Duodenal mucosa (tissue), 2 donors: Measurements from ENCODE around the gene SH2D3C.

ENCODE experiments used
- H3K27ac ChIP-seq: one replicate; pipeline ENCODE4 v1.7.0; 2013; ENCODE audit warnings: low read depth, low read length
- H3K27me3 ChIP-seq, 2 donors: one replicate each; pipeline ENCODE4 v1.7.0; 2013; ENCODE audit warnings: low read length in 2 of 2, control low read depth in 1 of 2; ENCODE audit not compliant: insufficient read depth in 2 of 2, control insufficient read depth in 1 of 2
- H3K36me3 ChIP-seq, 2 donors: one replicate each; pipeline ENCODE4 v1.7.0; 2013; ENCODE audit warnings: low read length in 2 of 2, control low read depth in 1 of 2; ENCODE audit not compliant: insufficient read depth in 2 of 2, control insufficient read depth in 1 of 2
- H3K4me1 ChIP-seq, 2 donors: one replicate each; pipeline ENCODE4 v1.7.0; 2013; ENCODE audit warnings: low read length in 2 of 2, control low read depth in 1 of 2; ENCODE audit not compliant: insufficient read depth in 2 of 2, control insufficient read depth in 1 of 2
- H3K4me3 ChIP-seq, 2 donors: one replicate each; pipeline ENCODE4 v1.7.0; 2013; ENCODE audit warnings: low read length in 2 of 2, low read depth in 1 of 2
- H3K9ac ChIP-seq, 2 donors: one replicate each; pipeline ENCODE4 v1.7.0; 2013; ENCODE audit warnings: low read length in 2 of 2, low read depth in 1 of 2
- H3K9me3 ChIP-seq, 2 donors: one replicate each; pipeline ENCODE4 v1.7.0; 2013; ENCODE audit warnings: low read length in 2 of 2, control low read depth in 1 of 2; ENCODE audit not compliant: control insufficient read depth in 1 of 2

SH2D3C gene

DNA sequence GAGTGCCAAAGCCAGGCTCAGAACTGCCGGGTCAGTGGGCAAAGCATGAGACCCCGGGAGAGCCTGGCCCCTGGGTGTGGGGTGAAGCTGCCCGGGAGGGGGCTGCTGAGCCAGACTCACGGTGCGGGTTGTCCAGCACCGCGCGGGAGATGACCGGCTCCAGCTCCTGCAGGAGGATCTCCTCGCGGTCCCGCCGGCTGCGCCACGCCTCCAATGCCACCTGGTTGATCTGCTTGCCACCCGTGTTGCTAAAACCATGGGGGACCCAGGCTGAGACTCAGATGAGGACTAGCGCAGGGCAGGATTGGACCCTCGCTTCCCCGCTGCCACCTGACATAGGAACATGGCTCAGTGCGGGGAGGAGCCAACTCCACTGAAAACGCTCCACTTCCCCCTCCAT is 46.0 kb downstream of the SH2D3C start:
- peaks cover 7 to 18% of the 10 kb centered on the region in 2 donors for H3K4me1 ChIP-seq
- H3K27ac ChIP-seq: no peak overlapping the region
- peaks cover 0 to 8% of the 10 kb centered on the region in 2 donors for H3K36me3 ChIP-seq
- H3K27me3 ChIP-seq: no peaks in the 10 kb centered on the region
- no peak overlapping the region for H3K9ac ChIP-seq
- H3K4me3 ChIP-seq: no peak overlapping the region
- H3K9me3 ChIP-seq: no peaks in the 10 kb centered on the region

DNA sequence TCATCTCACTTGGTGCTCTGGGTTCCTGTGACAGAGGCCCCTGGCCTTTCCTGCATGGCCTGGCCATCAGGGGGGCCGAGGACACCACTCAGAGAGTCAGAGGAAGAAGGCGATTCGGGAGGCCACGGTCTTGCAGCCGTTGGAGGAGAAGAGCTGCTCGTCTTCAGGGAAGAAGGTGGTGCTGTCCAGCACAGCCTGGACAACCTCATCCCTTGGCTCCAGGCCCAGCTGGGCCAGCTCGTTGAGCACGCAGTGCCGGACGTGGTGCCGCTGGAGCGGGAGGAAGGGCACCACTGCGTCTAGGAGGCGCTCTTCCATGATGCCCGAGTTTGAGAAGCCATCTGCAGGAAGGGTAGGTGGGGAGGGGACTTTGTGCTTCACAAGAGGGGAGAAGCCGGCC is 46.5 kb downstream of the SH2D3C start:
- Histone ChIP-seq H3K27me3 (no peaks in the 10 kb centered on the region), H3K27ac (no peak overlapping the region), H3K36me3 (peaks cover 0 to 8% of the 10 kb centered on the region in 2 donors), H3K4me3 (no peak overlapping the region), H3K4me1 (peaks cover 7 to 18% of the 10 kb centered on the region in 2 donors), H3K9ac (no peak overlapping the region), H3K9me3 (no peaks in the 10 kb centered on the region)

DNA sequence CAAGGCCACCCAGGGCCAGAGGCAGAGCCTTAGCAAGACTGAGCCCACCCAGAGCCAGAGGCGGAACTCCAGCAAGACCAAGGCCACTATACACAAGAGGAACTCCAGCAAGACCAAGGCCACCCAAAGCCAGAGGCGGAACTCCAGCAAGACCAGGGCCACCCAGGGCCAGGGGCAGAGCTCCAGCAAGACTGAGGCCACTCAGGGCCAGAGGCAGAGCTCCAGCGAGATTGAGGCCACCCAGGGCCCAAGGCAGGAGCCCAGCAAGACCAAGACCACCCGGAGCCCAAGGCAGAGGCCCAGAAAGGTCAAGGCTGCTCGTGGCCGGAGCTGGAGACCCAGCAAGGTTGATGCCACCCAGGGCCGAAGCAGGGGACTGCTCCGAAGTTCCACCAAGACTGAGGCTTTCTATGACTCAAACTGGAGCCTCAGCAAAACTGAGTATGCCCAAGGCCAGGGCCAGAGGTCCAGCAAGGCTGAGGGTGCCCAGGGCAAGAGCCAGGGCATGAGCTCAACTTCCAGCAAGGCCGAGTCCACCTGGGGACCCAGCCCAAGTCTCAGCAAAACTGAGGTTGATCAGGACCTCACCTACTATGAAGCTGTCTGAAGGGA is 47.6 kb downstream of the SH2D3C start:
- Histone ChIP-seq H3K36me3 (peaks cover 0 to 8% of the 10 kb centered on the region in 2 donors), H3K4me3 (no peak overlapping the region), H3K27ac (no peak overlapping the region), H3K9ac (no peak overlapping the region), H3K9me3 (no peaks in the 10 kb centered on the region), H3K4me1 (peaks cover 7 to 17% of the 10 kb centered on the region in 2 donors), H3K27me3 (no peaks in the 10 kb centered on the region)

DNA sequence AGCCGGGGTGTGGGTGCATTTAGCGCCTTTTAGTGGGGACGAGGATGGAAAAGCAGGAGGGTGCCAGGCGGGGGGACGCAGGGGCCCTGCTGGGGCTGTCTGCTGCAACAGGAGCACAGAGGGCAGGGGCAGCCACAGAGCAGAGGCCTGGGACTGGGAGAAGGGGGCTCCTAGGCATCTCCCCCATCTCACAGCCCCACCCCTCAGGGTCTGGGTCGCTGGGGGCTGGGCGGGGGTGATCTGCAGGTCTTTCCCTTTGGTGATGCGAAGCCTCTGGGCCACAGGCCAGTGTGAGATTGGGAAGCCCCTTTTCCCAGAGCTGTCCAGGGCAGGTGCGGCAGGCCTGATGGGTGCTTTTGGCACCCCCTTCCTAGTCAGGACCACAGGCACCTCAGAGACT is 48.2 kb downstream of the SH2D3C start:
- H3K36me3 ChIP-seq: peaks cover 0 to 8% of the 10 kb centered on the region in 2 donors
- no peaks in the 10 kb centered on the region for H3K27me3 ChIP-seq
- H3K9me3 ChIP-seq: no peaks in the 10 kb centered on the region
- H3K27ac ChIP-seq: no peak overlapping the region
- H3K4me3 ChIP-seq: no peak overlapping the region
- H3K4me1 ChIP-seq: peaks cover 7 to 11% of the 10 kb centered on the region in 2 donors
- no peak overlapping the region for H3K9ac ChIP-seq

DNA sequence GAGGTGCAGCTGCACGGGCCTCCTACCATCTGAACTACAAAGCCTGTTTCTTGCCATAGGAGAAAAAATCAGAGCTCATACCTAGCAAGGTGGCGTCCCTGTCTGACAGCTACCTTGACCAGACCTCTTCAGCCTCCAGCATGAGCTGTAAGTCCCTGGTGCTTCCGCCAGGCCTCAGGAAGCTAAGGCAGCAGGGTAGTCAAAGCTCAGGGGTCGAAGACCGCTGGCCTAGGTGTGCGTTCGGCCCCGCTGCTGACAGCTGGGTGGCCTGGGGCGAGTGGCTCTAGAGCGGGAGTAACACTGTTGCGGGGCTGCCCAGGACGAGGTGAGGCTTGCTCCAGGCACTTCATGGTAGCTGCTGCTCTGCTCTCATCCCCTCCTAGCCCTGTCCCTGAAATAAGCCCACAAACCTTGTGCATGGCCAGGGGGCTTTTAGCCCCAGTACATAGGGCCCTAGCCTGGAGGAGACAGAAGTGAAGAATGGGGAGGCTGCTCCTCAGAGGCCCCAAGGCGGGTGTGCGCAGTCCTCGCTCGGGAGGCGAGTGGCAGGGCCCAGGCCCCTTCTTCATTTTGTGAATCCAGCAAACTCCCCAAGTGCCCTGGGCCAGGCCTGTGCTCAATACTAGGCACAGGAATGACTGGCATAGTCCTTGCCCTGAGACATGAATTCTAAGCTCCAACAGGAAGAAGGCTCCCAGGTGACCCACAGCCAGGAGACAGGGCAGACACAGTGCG is 48.8 kb downstream of the SH2D3C start:
- H3K9me3 ChIP-seq: no peaks in the 10 kb centered on the region
- no peak overlapping the region for H3K4me3 ChIP-seq
- no peak overlapping the region for H3K27ac ChIP-seq
- H3K4me1 ChIP-seq: peaks cover 7 to 11% of the 10 kb centered on the region in 2 donors
- H3K9ac ChIP-seq: no peak overlapping the region
- peaks cover 0 to 8% of the 10 kb centered on the region in 2 donors for H3K36me3 ChIP-seq
- no peaks in the 10 kb centered on the region for H3K27me3 ChIP-seq

DNA sequence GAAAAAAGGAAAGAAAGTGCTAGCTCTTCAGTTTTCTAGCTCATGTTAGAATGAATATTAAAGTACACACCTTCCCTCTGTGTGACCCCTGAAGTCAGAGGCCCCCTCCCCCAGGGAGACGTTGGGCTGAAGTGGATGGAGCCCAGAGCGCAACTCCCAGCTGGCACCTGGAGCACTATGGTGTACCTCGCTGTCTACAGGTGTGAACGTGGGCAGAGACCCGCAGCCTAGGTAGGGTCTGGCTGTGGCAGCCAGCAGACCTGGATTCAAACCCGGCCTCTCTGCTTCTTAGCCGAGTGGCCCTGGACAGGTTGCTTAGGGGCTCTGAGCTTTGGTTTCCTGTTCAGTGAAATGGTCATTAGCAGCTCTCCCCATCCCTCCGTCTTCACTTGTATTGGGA is 49.7 kb downstream of the SH2D3C start:
- Histone ChIP-seq H3K27me3 (no peaks in the 10 kb centered on the region), H3K4me1 (peaks cover 0 to 2% of the 10 kb centered on the region in 2 donors), H3K9ac (no peak overlapping the region), H3K36me3 (peaks cover 0 to 8% of the 10 kb centered on the region in 2 donors), H3K9me3 (no peaks in the 10 kb centered on the region), H3K27ac (no peak overlapping the region), H3K4me3 (no peak overlapping the region)

DNA sequence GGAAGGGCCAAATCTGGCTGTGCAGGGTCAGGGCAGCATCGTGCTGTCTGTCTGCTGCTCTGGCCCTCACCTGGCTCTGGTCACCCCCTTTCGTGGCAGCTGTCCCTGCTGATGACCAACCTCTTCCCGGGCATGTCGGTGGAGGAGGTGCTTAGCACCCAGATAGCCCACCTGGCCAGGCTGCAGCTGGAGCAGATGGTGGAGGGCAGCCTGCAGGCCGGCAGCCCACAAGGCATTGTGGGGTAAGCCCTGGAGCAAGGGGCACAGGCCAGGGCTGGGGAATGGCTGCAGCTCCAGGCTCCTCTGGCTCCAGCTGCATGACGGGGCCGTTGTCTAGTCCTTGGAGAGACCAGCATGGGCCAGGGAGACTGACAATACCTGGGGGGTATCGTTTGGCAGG is 51.6 kb downstream of the SH2D3C start:
- Histone ChIP-seq H3K4me1 (peaks cover 0 to 5% of the 10 kb centered on the region in 2 donors), H3K9me3 (no peaks in the 10 kb centered on the region), H3K4me3 (no peak overlapping the region), H3K9ac (no peak overlapping the region), H3K36me3 (peaks cover 0 to 5% of the 10 kb centered on the region in 2 donors), H3K27me3 (no peaks in the 10 kb centered on the region), H3K27ac (no peak overlapping the region)

DNA sequence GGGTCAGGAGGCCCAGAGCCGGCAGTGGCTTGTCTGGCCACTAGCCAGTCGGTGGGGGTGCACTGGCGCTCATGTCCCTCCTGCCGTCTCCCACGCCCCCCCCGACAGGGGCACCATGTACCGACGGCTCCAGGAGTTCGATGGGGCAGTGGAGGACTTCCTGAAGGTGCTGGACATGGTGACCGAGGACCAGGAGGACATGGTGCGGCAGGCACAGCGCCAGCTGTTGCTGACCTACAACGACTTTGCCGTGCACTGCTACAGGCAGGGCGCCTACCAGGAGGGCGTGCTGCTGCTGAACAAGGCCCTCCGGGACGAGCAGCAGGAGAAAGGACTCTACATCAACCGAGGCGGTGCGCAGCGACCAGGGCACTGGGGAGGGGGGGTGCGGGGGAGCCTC is 54.5 kb downstream of the SH2D3C start:
- no peaks in the 10 kb centered on the region for H3K9me3 ChIP-seq
- H3K27me3 ChIP-seq: no peaks in the 10 kb centered on the region
- H3K27ac ChIP-seq: no peak overlapping the region
- no peak overlapping the region for H3K4me3 ChIP-seq
- H3K36me3 ChIP-seq: no peaks in the 10 kb centered on the region
- H3K4me1 ChIP-seq: peaks cover 0 to 6% of the 10 kb centered on the region in 2 donors
- H3K9ac ChIP-seq: no peak overlapping the region

DNA sequence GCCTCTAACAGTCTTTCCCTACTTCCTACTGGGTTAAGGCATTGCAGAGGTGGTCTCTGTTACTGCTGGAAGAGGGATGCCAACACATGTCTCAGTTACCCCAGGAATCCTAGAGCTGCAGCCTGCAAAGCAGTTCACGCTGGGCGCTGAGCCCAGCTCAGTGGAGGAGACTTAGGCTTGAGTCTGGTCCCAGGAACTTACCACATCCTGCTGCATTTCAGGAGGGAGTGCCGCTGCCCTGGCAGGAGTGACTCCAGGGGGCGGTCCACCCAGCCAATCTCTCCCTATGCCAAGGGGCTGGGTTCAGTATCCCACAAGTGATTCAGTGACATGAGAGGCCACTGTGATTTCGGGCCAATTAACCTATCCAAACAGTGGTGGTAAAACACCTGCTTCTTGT is 55.0 kb downstream of the SH2D3C start:
- Histone ChIP-seq H3K4me1 (peaks cover 0 to 6% of the 10 kb centered on the region in 2 donors), H3K9ac (no peak overlapping the region), H3K9me3 (no peaks in the 10 kb centered on the region), H3K27ac (no peak overlapping the region), H3K27me3 (no peaks in the 10 kb centered on the region), H3K36me3 (no peaks in the 10 kb centered on the region), H3K4me3 (no peak overlapping the region)

DNA sequence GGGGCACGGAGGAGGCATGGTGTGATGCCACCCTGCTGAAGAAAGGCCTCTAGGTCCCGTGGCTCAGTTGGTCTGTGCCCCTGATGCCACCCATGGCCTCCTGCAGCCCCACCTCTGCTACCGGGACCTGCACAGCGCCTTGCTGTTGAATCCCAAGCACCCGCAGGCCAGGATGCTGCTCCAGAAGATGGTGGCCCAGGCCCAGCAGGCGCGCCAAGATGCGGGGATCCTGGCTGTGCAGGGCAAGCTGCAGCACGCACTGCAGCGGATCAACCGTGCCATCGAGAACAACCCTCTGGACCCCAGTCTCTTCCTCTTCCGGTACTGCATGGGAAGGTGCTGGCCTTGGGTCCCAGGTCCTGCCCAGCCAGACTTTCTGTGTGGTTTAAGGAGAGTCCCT is 55.5 kb downstream of the SH2D3C start:
- Histone ChIP-seq H3K27me3 (no peaks in the 10 kb centered on the region), H3K9ac (no peak overlapping the region), H3K27ac (no peak overlapping the region), H3K36me3 (no peaks in the 10 kb centered on the region), H3K9me3 (no peaks in the 10 kb centered on the region), H3K4me1 (peaks cover 0 to 6% of the 10 kb centered on the region in 2 donors), H3K4me3 (no peak overlapping the region)
